Brain microvascular endothelial cell (primary cell): ENCODE results near the gene CLDND1.

Experiments used
- DNase-seq: peaks from one replicate; pipeline ENCODE4 v3.0.0-alpha.2; 2020
- H3K27ac ChIP-seq: fragments of 250-450 bp; sonication (Bioruptor Pico); 2 replicates; pipeline ENCODE4 v1.5.1; 2020; ENCODE audit warnings: mild to moderate bottlenecking, moderate library complexity
- H3K27me3 ChIP-seq: fragments of 250-450 bp; sonication (Bioruptor Pico); replicated peaks from 2 replicates; pipeline ENCODE4 v1.5.1; 2020; ENCODE audit warnings: mild to moderate bottlenecking
- H3K36me3 ChIP-seq: fragments of 250-450 bp; sonication (Bioruptor Pico); replicated peaks from 2 replicates; pipeline ENCODE4 v1.5.1; 2020; ENCODE audit warnings: mild to moderate bottlenecking
- H3K4me3 ChIP-seq: 2 replicates; pipeline ENCODE4 v1.5.1; 2011; ENCODE audit warnings: low read depth, mild to moderate bottlenecking, control low read depth, low read length, moderate library complexity
- in situ Hi-C: cut with HindIII; loops from 2 replicates; pipeline ENCODE4 v1.10.0; 2017; ENCODE audit warnings: low sequenced_read_pairs, low pct_ligation_motif_present
- TF ChIP-seq, protein P1 (sequence below): IDR thresholded peaks from 2 replicates; pipeline ENCODE4 v1.5.1; 2011; ENCODE audit warnings: low read depth, mild to moderate bottlenecking, moderate library complexity, low read length, control low read depth, inconsistent platforms; ENCODE audit errors: missing control alignments

The CLDND1 gene

DNA sequence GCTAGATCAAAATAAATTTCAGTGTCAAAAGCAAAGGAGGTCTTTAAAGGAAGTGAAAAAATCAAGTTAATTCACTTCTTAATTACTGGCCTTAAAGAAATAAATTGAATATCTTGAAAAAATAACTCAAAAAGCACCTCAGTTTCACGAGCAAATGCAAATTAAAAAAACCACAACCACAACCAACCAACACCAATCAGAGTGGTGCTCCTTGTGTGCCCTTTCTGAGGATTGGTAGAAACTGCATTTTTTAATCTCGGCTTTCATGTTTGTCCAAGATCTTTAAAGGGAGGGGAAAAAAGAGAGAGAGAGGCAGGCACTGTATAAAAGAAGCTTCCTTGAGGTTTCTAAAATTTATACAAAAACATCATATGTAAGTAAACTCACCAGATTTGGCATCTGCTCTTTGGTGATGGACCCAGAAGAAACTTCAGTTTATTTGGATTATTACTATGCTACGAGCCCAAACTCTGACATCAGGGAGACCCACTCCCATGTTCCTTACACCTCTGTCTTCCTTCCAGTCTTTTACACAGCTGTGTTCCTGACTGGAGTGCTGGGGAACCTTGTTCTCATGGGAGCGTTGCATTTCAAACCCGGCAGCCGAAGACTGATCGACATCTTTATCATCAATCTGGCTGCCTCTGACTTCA, 9.0 kb upstream of the CLDND1 start, which contains the start of gene GPR15:
GPR15 (plus strand) TSS at position 357 of the 653 bp plus-strand sequence; CDS start at position 413, 56 bp downstream.
- in situ Hi-C loops, result no loop called here
- TF ChIP-seq, protein P1, sequence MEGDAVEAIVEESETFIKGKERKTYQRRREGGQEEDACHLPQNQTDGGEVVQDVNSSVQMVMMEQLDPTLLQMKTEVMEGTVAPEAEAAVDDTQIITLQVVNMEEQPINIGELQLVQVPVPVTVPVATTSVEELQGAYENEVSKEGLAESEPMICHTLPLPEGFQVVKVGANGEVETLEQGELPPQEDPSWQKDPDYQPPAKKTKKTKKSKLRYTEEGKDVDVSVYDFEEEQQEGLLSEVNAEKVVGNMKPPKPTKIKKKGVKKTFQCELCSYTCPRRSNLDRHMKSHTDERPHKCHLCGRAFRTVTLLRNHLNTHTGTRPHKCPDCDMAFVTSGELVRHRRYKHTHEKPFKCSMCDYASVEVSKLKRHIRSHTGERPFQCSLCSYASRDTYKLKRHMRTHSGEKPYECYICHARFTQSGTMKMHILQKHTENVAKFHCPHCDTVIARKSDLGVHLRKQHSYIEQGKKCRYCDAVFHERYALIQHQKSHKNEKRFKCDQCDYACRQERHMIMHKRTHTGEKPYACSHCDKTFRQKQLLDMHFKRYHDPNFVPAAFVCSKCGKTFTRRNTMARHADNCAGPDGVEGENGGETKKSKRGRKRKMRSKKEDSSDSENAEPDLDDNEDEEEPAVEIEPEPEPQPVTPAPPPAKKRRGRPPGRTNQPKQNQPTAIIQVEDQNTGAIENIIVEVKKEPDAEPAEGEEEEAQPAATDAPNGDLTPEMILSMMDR, result no peak
- Histone ChIP-seq H3K4me3 (no peak within 1 kb of the TSS), H3K27me3 (no peaks in the 10 kb centered on the region), H3K27ac (no peak within 1 kb of the TSS), H3K36me3 (no peaks in the 10 kb centered on the region)
- no peak for DNase-seq

DNA sequence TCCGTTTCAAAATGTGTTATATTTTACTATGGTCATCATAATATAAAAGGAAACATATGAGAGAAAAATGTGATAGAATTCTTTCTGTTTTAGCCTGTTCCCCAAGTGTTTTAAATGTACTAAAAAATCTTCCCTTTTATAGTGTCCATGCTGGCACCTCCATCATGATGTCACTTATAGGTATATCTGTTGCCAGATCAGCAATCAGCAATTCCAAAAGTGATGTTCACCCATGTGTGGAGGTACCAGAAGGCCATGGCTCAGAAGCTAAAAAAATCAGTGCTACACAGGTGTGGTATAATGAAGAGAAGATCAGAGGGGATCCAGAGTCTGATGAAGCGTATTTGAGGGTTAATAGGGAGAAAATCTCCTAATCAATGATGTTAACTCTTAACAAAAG, 8.0 kb upstream of the CLDND1 start:
- Histone ChIP-seq H3K27me3 (no peaks in the 10 kb centered on the region), H3K4me3 (no peak overlapping the region), H3K27ac (no peak overlapping the region), H3K36me3 (no peaks in the 10 kb centered on the region)
- no peak for DNase-seq
- in situ Hi-C loops, result no loop called here
- TF ChIP-seq, protein P1, result no peak

DNA sequence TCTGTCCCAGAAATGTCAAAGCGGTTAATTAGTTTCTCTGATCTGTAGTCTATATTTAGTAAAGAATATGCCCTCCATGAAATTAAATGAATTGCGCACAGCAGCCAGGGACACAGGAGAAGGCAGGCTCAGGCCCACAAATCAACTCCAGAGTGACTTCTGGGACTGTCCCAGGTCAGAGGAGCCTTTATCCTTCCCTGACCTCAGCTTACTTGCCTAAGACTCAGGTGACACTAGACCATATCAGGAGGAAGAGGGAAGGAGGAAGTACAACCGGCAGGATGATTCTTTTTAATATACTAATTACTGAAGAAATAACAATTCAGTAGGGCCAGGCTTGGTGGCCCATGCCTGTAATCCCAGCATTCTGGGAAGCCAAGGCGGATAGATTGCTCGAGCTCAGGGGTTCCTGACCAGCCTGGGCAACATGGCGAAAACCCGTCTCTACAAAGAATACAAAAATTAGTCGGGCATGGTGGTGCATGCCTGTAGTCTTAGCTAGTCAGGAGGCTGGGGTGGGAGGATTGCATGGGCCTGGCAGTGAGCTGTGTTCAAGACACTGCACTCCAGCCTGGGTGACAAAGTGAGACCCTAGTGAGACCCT, 7.3 kb upstream of the CLDND1 start:
- TF ChIP-seq, protein P1, result no peak
- Histone ChIP-seq H3K36me3 (no peaks in the 10 kb centered on the region), H3K27me3 (no peaks in the 10 kb centered on the region), H3K4me3 (no peak overlapping the region), H3K27ac (no peak overlapping the region)
- in situ Hi-C loops, result no loop called here
- no peak for DNase-seq

DNA sequence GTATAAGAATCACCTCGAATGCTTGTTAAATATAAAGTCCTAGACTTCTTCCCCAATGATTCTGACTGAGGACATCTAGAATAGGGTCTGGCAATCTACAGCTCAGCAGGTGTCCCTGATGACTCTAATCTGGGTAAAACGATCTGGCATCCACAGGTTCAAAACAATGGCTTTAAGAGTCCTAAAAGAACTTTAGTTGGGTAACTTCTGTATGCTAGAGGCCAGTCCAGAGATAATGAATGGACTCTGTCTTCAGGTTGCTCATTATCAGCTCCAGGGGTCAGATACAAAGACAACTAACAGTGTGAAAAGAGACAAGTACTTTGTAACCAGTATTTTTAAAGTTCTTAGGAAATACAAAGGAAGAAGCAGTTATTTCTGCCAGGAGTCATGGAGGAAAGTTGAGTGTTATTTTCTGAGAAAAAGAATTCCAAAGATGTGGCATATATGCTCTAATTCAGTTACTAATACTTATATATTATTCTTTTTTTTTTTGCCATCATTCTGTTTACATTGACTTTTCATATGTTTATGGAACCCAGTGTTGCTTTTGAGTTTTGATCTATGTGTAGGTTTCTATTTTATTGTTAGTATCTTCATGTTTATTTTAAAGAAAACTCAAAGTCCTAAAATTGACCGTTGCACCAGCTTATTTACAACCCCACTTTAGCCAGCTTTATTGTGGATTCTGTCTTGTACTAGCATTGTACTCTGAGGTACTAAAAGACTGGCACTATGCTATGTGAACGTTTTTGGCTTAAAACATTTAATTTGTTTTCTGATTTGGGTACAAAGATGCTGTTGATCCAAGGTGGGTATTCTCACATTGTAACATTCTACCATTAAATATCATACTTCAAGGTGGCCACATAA, 6.0 kb upstream of the CLDND1 start:
- Histone ChIP-seq H3K27ac (no peak overlapping the region), H3K4me3 (no peak overlapping the region), H3K27me3 (no peaks in the 10 kb centered on the region), H3K36me3 (no peaks in the 10 kb centered on the region)
- TF ChIP-seq, protein P1, result no peak
- no peak for DNase-seq
- in situ Hi-C loops, result no loop called here

DNA sequence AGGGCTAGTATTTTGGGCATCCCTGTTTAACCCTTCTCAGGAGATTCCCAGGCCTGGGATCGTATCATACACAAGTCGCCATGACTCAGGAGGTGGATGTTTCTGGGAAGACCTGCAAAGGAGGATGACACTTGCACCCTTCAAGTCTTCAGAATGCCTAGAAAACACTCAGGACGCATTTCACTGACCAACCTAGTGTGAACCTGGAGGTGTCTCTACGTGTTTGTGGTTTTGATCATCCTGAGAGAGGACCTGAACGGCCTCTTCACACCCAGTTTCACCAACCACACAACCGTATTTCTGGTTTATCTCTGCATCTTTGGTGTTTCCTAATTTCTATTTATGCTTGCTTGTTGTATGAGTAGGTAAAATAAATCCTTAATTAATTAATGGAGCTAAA, 2.8 kb upstream of the CLDND1 start:
- Histone ChIP-seq H3K4me3 (no peak overlapping the region), H3K27ac (no peak overlapping the region), H3K27me3 (no peaks in the 10 kb centered on the region), H3K36me3 (no peaks in the 10 kb centered on the region)
- TF ChIP-seq, protein P1, result no peak
- no peak for DNase-seq
- in situ Hi-C loops, result no loop called here
